SU-DHL-6 (cell line): ENCODE measurements around the gene ZNF605.

ENCODE experiments used
- CTCF ChIP-seq: fragments of 200-600 bp; sonication (generic); IDR thresholded peaks from one replicate; pipeline ENCODE4 v1.5.1; 2017; ENCODE audit warnings: antibody characterized with exemption, mild to moderate bottlenecking, low read length, moderate library complexity; ENCODE audit not compliant: insufficient read depth, poor library complexity, severe bottlenecking
- EZH2phosphoT487 ChIP-seq: fragments of 200-600 bp; sonication (generic), shearing (Covaris generic); conservative IDR thresholded peaks from 2 replicates; pipeline ENCODE4 v1.6.1; 2018; ENCODE audit warnings: mild to moderate bottlenecking, antibody characterized with exemption, low read length, moderate library complexity, mixed read lengths

- no peak for TF ChIP-seq CTCF
- TF ChIP-seq EZH2phosphoT487 = no peak
Observed at GRCh38 chr12:132872975-132873421, 83.1 kb downstream of the ZNF605 start.
